NB4 (cell line): ENCODE data around the gene HOXC4.

ENCODE experiments used
- CTCF ChIP-seq: IDR thresholded peaks from one replicate; pipeline ENCODE4 v1.5.1; 2012; ENCODE audit warnings: low read depth, low read length
- MAX ChIP-seq: IDR thresholded peaks from 2 replicates; pipeline ENCODE4 v1.6.1; 2011; ENCODE audit warnings: low read depth, low read length
- MYC ChIP-seq: IDR thresholded peaks from 2 replicates; pipeline ENCODE4 v1.6.1; 2011; ENCODE audit warnings: low read depth, low read length
- POLR2A ChIP-seq: IDR thresholded peaks from 2 replicates; pipeline ENCODE4 v1.6.1; 2011; ENCODE audit warnings: mild to moderate bottlenecking; ENCODE audit not compliant: insufficient read length; ENCODE audit errors: extremely low read depth

- no peak for TF ChIP-seq POLR2A
- no peak for TF ChIP-seq CTCF
- TF ChIP-seq MYC, result no peak
- no peak for TF ChIP-seq MAX
Measured at GRCh38 chr12:54060975-54061778, 7.5 kb downstream of the HOXC4 start.
